ENCODE results near the gene CELSR2. TPM values are rescaled to one million over a fixed set of nuclear protein-coding genes. Genes with fewer than 3 reads are reported as not detected.
"Not testable (repeated sequence)": the region's sequence is repeated elsewhere in the genome, so short reads cannot be mapped to it uniquely, and the experiment has no call there.

The CELSR2 gene
- total RNA-seq, 1 experiment from 2014 or later = 6.9 TPM

- POLR2A ChIA-PET = interaction anchor here (0.9 kb wide), 1 partner anchor 92 kb away, joined by 3 read pairs; no protein-coding TSS in a partner anchor
- intact Hi-C loops (cut with micrococcal nuclease) = no loop called here
- no peak for DNase-seq (ENCODE audit: unreplicated experiment)
- Mint-ChIP-seq H3K4me3 (ENCODE audit: unreplicated experiment) (no peak overlapping the region), H3K4me1 (ENCODE audit: insufficient read depth, unreplicated experiment) (peaks cover 17% of the 10 kb centered on the region), H3K27ac (ENCODE audit: low read depth, unreplicated experiment) (peak overlapping the region; percentile 75), H3K27me3 (ENCODE audit: insufficient read depth, unreplicated experiment) (no peaks in the 10 kb centered on the region), H3K36me3 (ENCODE audit: insufficient read depth, unreplicated experiment) (no peaks in the 10 kb centered on the region), H3K9me3 (ENCODE audit: unreplicated experiment) (no peaks in the 10 kb centered on the region)
- no TSS peak for BruUV-seq (replicated peaks)
- no peak for TF ChIP-seq CTCF (IDR thresholded peaks at IDR 0.05; ENCODE audit: unreplicated experiment)
- CTCF ChIA-PET = interaction anchor here (0.6 to 0.8 kb wide), 4 partner anchors 9 to 89 kb away, joined by 3 to 5 read pairs (median 3); no protein-coding TSS in a partner anchor
Observed at GRCh38 chr1:109299558-109300343, 50.4 kb downstream of the CELSR2 start.

- BruUV-seq (replicated peaks) = no TSS peak
- Mint-ChIP-seq H3K36me3 (ENCODE audit: insufficient read depth, unreplicated experiment) (no peaks in the 10 kb centered on the region), H3K4me1 (ENCODE audit: insufficient read depth, unreplicated experiment) (peaks cover 17% of the 10 kb centered on the region), H3K27me3 (ENCODE audit: insufficient read depth, unreplicated experiment) (no peaks in the 10 kb centered on the region), H3K9me3 (ENCODE audit: unreplicated experiment) (no peaks in the 10 kb centered on the region), H3K4me3 (ENCODE audit: unreplicated experiment) (no peak overlapping the region), H3K27ac (ENCODE audit: low read depth, unreplicated experiment) (no peak overlapping the region)
- DNase-seq (ENCODE audit: unreplicated experiment) = no peak
- intact Hi-C loops (cut with micrococcal nuclease) = no loop called here
- ChIA-PET CTCF (interaction anchor here (0.6 kb wide), 1 partner anchor 88 kb away, joined by 3 read pairs; no protein-coding TSS in a partner anchor), POLR2A (no interaction called here)
- TF ChIP-seq CTCF (IDR thresholded peaks at IDR 0.05; ENCODE audit: unreplicated experiment) = no peak
Observed at GRCh38 chr1:109300650-109301151, 51.4 kb downstream of the CELSR2 start.

GRCh38 chr1:109301874-109302273 lies 52.5 kb downstream of the CELSR2 start:
- Mint-ChIP-seq H3K4me1 (ENCODE audit: insufficient read depth, unreplicated experiment) (peaks cover 17% of the 10 kb centered on the region), H3K27me3 (ENCODE audit: insufficient read depth, unreplicated experiment) (no peaks in the 10 kb centered on the region), H3K4me3 (ENCODE audit: unreplicated experiment) (no peak overlapping the region), H3K27ac (ENCODE audit: low read depth, unreplicated experiment) (no peak overlapping the region), H3K36me3 (ENCODE audit: insufficient read depth, unreplicated experiment) (no peaks in the 10 kb centered on the region), H3K9me3 (ENCODE audit: unreplicated experiment) (no peaks in the 10 kb centered on the region)
- BruUV-seq (replicated peaks) = no TSS peak
- ChIA-PET POLR2A (no interaction called here), CTCF (interaction anchor here (1.5 kb wide), 1 partner anchor 24 kb away, joined by 3 read pairs; no protein-coding TSS in a partner anchor)
- no peak for TF ChIP-seq CTCF (IDR thresholded peaks at IDR 0.05; ENCODE audit: unreplicated experiment)
- no peak for DNase-seq (ENCODE audit: unreplicated experiment)
- intact Hi-C loops (cut with micrococcal nuclease) = no loop called here

- Mint-ChIP-seq H3K27me3 (ENCODE audit: insufficient read depth, unreplicated experiment) (no peaks in the 10 kb centered on the region), H3K36me3 (ENCODE audit: insufficient read depth, unreplicated experiment) (no peaks in the 10 kb centered on the region), H3K4me3 (ENCODE audit: unreplicated experiment) (no peak overlapping the region), H3K27ac (ENCODE audit: low read depth, unreplicated experiment) (no peak overlapping the region), H3K9me3 (ENCODE audit: unreplicated experiment) (no peaks in the 10 kb centered on the region), H3K4me1 (ENCODE audit: insufficient read depth, unreplicated experiment) (peaks cover 4% of the 10 kb centered on the region)
- ChIA-PET CTCF (interaction anchor here (1.2 to 1.9 kb wide), 2 partner anchors 11 to 28 kb away, joined by 4 to 7 read pairs; no protein-coding TSS in a partner anchor), POLR2A (interaction anchor here (0.6 kb wide), 2 partner anchors 17 to 35 kb away, joined by 3 to 4 read pairs; no protein-coding TSS in a partner anchor)
- BruUV-seq (replicated peaks) = no TSS peak
- TF ChIP-seq CTCF (IDR thresholded peaks at IDR 0.05; ENCODE audit: unreplicated experiment) = no peak
- intact Hi-C loops (cut with micrococcal nuclease) = no loop called here
- no peak for DNase-seq (ENCODE audit: unreplicated experiment)
Observed at GRCh38 chr1:109304226-109304920, 55.0 kb downstream of the CELSR2 start.

GRCh38 chr1:109305991-109306390 lies 56.7 kb downstream of the CELSR2 start:
- intact Hi-C loops (cut with micrococcal nuclease); H3K27me3 Mint-ChIP-seq (ENCODE audit: insufficient read depth, unreplicated experiment); H3K4me1 Mint-ChIP-seq (ENCODE audit: insufficient read depth, unreplicated experiment); H3K27ac Mint-ChIP-seq (ENCODE audit: low read depth, unreplicated experiment); POLR2A ChIA-PET; DNase-seq (ENCODE audit: unreplicated experiment); H3K9me3 Mint-ChIP-seq (ENCODE audit: unreplicated experiment); H3K4me3 Mint-ChIP-seq (ENCODE audit: unreplicated experiment); H3K36me3 Mint-ChIP-seq (ENCODE audit: insufficient read depth, unreplicated experiment); BruUV-seq (replicated peaks): not testable (repeated sequence)
- CTCF ChIA-PET = interaction anchor here (1.9 kb wide), 1 partner anchor 29 kb away, joined by 7 read pairs; no protein-coding TSS in a partner anchor
